ENCODE data around the gene PROX2.

DNA sequence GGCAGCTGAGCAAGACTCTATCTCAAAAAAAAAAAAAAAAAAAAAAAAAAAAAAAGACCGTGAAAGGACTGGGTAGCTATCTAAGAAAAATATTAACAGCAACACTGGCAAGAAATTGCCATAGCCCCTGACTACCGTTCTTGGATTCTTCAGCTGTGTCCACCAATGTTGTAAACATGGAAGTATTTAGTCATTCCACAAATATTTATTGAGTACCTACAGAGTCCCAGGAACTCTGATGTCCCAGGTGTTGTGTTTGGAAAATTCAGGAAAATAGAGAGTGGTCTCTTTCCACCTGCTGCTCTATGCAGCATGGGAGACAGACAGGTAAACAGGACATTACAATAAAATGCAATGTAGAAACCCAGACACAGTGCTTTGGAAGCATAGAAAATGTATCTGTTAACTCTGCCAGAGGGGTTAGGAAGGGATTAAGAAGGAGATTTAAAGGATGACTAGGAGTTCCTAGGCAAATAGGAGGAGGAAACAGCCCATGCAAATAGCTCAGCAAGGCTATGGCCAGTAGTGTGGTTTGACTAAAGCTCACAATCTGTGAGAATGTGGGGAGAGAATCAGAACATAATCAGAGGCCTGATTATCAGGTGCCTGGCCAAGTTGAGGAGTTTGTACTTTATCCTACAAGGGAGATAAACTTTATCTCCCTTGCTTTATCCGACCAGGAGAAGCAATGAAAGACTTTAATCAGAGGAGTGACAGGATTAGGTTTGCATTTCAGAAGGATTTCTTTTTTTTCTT is 3.7 kb upstream of the PROX2 start:
- TF ChIP-seq, protein P1, sequence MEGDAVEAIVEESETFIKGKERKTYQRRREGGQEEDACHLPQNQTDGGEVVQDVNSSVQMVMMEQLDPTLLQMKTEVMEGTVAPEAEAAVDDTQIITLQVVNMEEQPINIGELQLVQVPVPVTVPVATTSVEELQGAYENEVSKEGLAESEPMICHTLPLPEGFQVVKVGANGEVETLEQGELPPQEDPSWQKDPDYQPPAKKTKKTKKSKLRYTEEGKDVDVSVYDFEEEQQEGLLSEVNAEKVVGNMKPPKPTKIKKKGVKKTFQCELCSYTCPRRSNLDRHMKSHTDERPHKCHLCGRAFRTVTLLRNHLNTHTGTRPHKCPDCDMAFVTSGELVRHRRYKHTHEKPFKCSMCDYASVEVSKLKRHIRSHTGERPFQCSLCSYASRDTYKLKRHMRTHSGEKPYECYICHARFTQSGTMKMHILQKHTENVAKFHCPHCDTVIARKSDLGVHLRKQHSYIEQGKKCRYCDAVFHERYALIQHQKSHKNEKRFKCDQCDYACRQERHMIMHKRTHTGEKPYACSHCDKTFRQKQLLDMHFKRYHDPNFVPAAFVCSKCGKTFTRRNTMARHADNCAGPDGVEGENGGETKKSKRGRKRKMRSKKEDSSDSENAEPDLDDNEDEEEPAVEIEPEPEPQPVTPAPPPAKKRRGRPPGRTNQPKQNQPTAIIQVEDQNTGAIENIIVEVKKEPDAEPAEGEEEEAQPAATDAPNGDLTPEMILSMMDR (conservative IDR thresholded peaks at IDR 0.05), result no peak
- TF ChIP-seq ZFX (IDR thresholded peaks at IDR 0.05), result no peak
